Testis (tissue), 3 donors: ENCODE data around the gene CT47C1. TPM values are rescaled to one million over a fixed set of nuclear protein-coding genes. Genes with fewer than 3 reads are reported as not detected.

Experiments
- DNase-seq: peaks from one replicate; pipeline ENCODE4 v3.0.0-alpha.2; 2019
- H3K27ac ChIP-seq, 2 donors: fragments of 200-600 bp; sonication (generic); one replicate each; pipeline ENCODE4 v1.5.1; 2019
- H3K27me3 ChIP-seq: fragments of 200-600 bp; sonication (generic); one replicate; pipeline ENCODE4 v1.5.1; 2019
- H3K36me3 ChIP-seq: fragments of 200-600 bp; sonication (generic); one replicate; pipeline ENCODE4 v1.5.1; 2017; ENCODE audit warnings: low read depth; ENCODE audit errors: missing control alignments
- H3K4me1 ChIP-seq: fragments of 200-600 bp; sonication (generic); one replicate; pipeline ENCODE4 v1.5.1; 2019
- H3K4me3 ChIP-seq, 2 donors: fragments of 200-600 bp; sonication (generic); one replicate each; pipeline ENCODE4 v1.5.1; 2017 to 2019
- H3K9me3 ChIP-seq: fragments of 200-600 bp; sonication (generic); one replicate; pipeline ENCODE4 v1.5.1; 2017
- CTCF ChIP-seq, 3 experiments: fragments of 450-650 bp in 2 of 3; fragments of 200-600 bp in 1 of 3; sonication (generic) in 1 of 3; IDR thresholded peaks; one replicate each; pipeline ENCODE4 v1.5.1; 2016 to 2019; ENCODE audit warnings: antibody characterized with exemption in 3 of 3, mild to moderate bottlenecking in 2 of 3, moderate library complexity in 1 of 3
- POLR2A ChIP-seq: fragments of 450-650 bp; IDR thresholded peaks from one replicate; pipeline ENCODE4 v1.6.1; 2017; ENCODE audit warnings: antibody characterized with exemption, mild to moderate bottlenecking, moderate library complexity
- WGBS, 2 donors: methylation state at CpG; one replicate each; pipeline ENCODE4 v1.1.5; 2018; 5-methylcytosine and 5-hydroxymethylcytosine counted together
- intact Hi-C: fragments of 100-400 bp; cut with DNase I; formaldehyde crosslinking; loops from one replicate; pipeline ENCODE4 v1.15.1; 2023; ENCODE audit warnings: low total_unique reads
- polyA plus RNA-seq: library from polyadenylated mRNA; stranded (reverse); fragments of 350-450 nt; fragmentation: Illumina TruSeq; extraction: RNeasy Lipid Tissue Mini Kit (QIAGEN cat#74804); gene quantifications from one replicate; pipeline ENCODE4 v1.2.3, GENCODE V29; 2014; ENCODE audit warnings: low read depth, low replicate concordance; ENCODE audit not compliant: insufficient read depth
- total RNA-seq, 2 donors: library from RNA; depleted of rRNA; stranded (reverse); fragments of >200 nt; gene quantifications; one replicate each; pipeline ENCODE4 v1.2.3, GENCODE V29; 2016

The CT47C1 gene
- total and polyA plus RNA-seq, 3 donors from 2014 or later: 3.8 to 13.4 (median 4.2) TPM

- TF ChIP-seq CTCF (IDR thresholded peaks at IDR 0.05) (no peak), POLR2A (no peak)
- no peak overlapping the region for H3K4me3 ChIP-seq
- intact Hi-C loops: no loop called here
- H3K27ac ChIP-seq: no peak overlapping the region
- no peaks in the 10 kb centered on the region for H3K4me1 ChIP-seq
- WGBS, 2 donors: 76 to 86% methylated on average over 6 to 7 of the region's 7 CpGs
- H3K27me3 ChIP-seq: no peaks in the 10 kb centered on the region
- no peaks in the 10 kb centered on the region for H3K36me3 ChIP-seq
- no peak for DNase-seq
- H3K9me3 ChIP-seq: no peaks in the 10 kb centered on the region
Measured at GRCh38 chrX:119093991-119094735, 21.4 kb downstream of the CT47C1 start.

DNA sequence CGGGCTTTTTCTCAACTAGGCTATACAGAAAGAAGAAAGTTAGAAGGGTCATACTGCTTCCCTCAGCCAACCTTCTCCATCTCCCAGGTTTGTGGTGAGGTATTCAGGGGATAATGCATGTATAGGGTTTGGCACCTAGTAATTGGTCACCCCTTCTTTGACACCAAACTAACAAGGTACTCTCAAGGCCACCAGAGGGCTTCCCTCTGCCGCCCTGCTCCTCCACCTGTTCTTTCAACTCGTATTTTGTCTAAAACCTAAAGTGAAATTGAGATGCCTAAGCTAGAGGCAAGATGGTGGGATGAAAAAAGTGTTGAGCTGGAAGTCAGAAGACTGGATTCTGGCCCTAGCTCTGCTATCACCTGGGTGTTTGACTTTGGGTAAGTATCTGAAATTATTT lies 22.0 kb downstream of the CT47C1 start:
- Histone ChIP-seq H3K27ac (no peak overlapping the region), H3K27me3 (no peaks in the 10 kb centered on the region), H3K36me3 (no peaks in the 10 kb centered on the region), H3K4me1 (no peaks in the 10 kb centered on the region), H3K4me3 (no peak overlapping the region), H3K9me3 (no peaks in the 10 kb centered on the region)
- WGBS, 2 donors: 90 to 100% methylated on average over 3 of the region's 3 CpGs
- intact Hi-C loops: no loop called here
- TF ChIP-seq CTCF (IDR thresholded peaks at IDR 0.05): no peak
- no peak for TF ChIP-seq POLR2A
- DNase-seq: no peak

DNA sequence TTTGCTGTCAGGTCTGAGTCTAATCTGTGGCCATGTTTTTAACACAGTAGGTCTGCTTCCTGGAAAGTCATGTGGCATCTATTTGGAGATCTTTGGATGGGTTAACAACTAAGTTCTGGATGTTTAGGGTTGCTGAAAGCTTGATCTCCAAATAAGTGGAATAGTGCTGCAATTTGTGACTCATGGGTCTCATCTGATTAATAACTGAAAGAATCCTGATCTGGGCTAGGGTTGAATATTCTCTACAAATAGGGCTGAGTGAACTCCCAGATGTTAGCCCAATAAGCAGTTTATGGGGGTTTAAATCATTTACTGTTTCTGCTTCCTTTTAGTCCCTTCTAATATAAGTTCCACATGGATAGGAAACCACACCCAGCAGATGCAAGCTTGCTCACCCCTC lies 23.1 kb downstream of the CT47C1 start:
- no peaks in the 10 kb centered on the region for H3K27me3 ChIP-seq
- no peaks in the 10 kb centered on the region for H3K9me3 ChIP-seq
- H3K27ac ChIP-seq: no peak overlapping the region
- H3K36me3 ChIP-seq: no peaks in the 10 kb centered on the region
- no peak for TF ChIP-seq CTCF (IDR thresholded peaks at IDR 0.05)
- no peak for TF ChIP-seq POLR2A
- DNase-seq: no peak
- no peak overlapping the region for H3K4me3 ChIP-seq
- intact Hi-C loops: no loop called here
- H3K4me1 ChIP-seq: no peaks in the 10 kb centered on the region

- Histone ChIP-seq H3K36me3 (no peaks in the 10 kb centered on the region), H3K27ac (no peak overlapping the region), H3K4me3 (no peak overlapping the region), H3K9me3 (no peaks in the 10 kb centered on the region), H3K27me3 (no peaks in the 10 kb centered on the region), H3K4me1 (no peaks in the 10 kb centered on the region)
- WGBS, 2 donors: 80 to 100% methylated on average over 1 of the region's 1 CpG
- no peak for DNase-seq
- TF ChIP-seq CTCF (IDR thresholded peaks at IDR 0.05) (no peak), POLR2A (no peak)
- intact Hi-C loops: no loop called here
Measured at GRCh38 chrX:119101168-119101567, 28.4 kb downstream of the CT47C1 start.

- intact Hi-C loops: no loop called here
- Histone ChIP-seq H3K4me1 (no peaks in the 10 kb centered on the region), H3K9me3 (no peaks in the 10 kb centered on the region), H3K4me3 (no peak overlapping the region), H3K27me3 (no peaks in the 10 kb centered on the region), H3K36me3 (no peaks in the 10 kb centered on the region), H3K27ac (no peak overlapping the region)
- no peak for DNase-seq
- TF ChIP-seq CTCF (IDR thresholded peaks at IDR 0.05) (no peak), POLR2A (no peak)
Measured at GRCh38 chrX:119105826-119106225, 33.0 kb downstream of the CT47C1 start.
